22Rv1 (cell line): ENCODE results near the gene RALGPS2.

Experiments used
- ZFX ChIP-seq: fragments of 450-650 bp; IDR thresholded peaks from 2 replicates; pipeline ENCODE4 v1.6.1; 2017; ENCODE audit warnings: antibody characterized with exemption, borderline replicate concordance
- TF ChIP-seq, protein P1 (sequence below): fragments of 450-650 bp; IDR thresholded peaks from 2 replicates; pipeline ENCODE4 v1.5.1; 2017; ENCODE audit warnings: mild to moderate bottlenecking

DNA sequence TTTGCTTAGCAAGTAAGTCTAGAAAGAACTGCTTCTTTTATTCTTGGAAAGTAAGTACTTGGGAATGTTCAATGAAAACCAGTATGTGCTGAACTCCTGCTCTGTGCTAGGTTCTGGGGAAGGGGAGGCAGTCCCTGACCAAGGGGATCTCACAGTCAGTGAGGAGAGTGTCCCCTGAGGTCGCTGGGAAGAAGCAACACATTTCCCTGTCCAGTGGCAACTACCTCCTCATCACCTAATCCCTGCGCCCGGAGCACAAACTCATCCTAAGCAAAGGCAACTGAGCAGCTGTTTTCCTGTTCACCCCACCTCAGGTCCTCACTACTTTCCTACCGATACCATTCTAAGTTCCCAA is 207.5 kb downstream of the RALGPS2 start:
- TF ChIP-seq, protein P1, sequence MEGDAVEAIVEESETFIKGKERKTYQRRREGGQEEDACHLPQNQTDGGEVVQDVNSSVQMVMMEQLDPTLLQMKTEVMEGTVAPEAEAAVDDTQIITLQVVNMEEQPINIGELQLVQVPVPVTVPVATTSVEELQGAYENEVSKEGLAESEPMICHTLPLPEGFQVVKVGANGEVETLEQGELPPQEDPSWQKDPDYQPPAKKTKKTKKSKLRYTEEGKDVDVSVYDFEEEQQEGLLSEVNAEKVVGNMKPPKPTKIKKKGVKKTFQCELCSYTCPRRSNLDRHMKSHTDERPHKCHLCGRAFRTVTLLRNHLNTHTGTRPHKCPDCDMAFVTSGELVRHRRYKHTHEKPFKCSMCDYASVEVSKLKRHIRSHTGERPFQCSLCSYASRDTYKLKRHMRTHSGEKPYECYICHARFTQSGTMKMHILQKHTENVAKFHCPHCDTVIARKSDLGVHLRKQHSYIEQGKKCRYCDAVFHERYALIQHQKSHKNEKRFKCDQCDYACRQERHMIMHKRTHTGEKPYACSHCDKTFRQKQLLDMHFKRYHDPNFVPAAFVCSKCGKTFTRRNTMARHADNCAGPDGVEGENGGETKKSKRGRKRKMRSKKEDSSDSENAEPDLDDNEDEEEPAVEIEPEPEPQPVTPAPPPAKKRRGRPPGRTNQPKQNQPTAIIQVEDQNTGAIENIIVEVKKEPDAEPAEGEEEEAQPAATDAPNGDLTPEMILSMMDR, result no peak
- no peak for TF ChIP-seq ZFX
